ENCODE results near the gene PGC.

GRCh38 chr6:41778895-41779294 is 31.7 kb upstream of the PGC start:
- TF ChIP-seq POLR2A (IDR thresholded peaks at IDR 0.05) = no peak
- no peak for TF ChIP-seq POLR2AphosphoS5 (IDR thresholded peaks at IDR 0.05)
- TF ChIP-seq EP300 (IDR thresholded peaks at IDR 0.05) = no peak
- TF ChIP-seq CTCF (IDR thresholded peaks at IDR 0.05) = no peak
